SK-N-MC (cell line): Measurements from ENCODE around the gene BHLHE23.

Experiments used
- DNase-seq: peaks from one replicate; pipeline ENCODE4 v3.0.0-alpha.2; 2011; ENCODE audit warnings: low read depth, low spot score
- H3K27ac ChIP-seq: fragments of 200-600 bp; sonication (generic); 2 replicates; pipeline ENCODE4 v1.5.1; 2016; ENCODE audit warnings: mixed run types
- H3K36me3 ChIP-seq: fragments of 200-600 bp; sonication (generic); 2 replicates; pipeline ENCODE4 v1.6.1; 2017; ENCODE audit warnings: antibody characterized with exemption, low read length, mixed read lengths; ENCODE audit not compliant: insufficient read depth
- H3K4me3 ChIP-seq: fragments of 200-600 bp; sonication (generic); 2 replicates; pipeline ENCODE4 v1.5.1; 2016
- H3K9ac ChIP-seq: fragments of 200-600 bp; sonication (generic); 2 replicates; pipeline ENCODE4 v1.8.0; 2017; ENCODE audit warnings: mixed run types, mixed read lengths; ENCODE audit not compliant: insufficient read length
- H3K9me3 ChIP-seq: fragments of 200-600 bp; sonication (generic); 2 replicates; pipeline ENCODE4 v1.6.1; 2017; ENCODE audit warnings: low read depth, mild to moderate bottlenecking, antibody characterized with exemption, low read length, moderate library complexity, mixed read lengths
- EZH2 ChIP-seq: fragments of 200-600 bp; sonication (generic); IDR thresholded peaks from one replicate; pipeline ENCODE4 v1.6.1; 2017; ENCODE audit warnings: antibody characterized with exemption
- FOXP2 ChIP-seq: optimal IDR thresholded peaks from 2 replicates; pipeline ENCODE3; 2011; ENCODE audit warnings: mild to moderate bottlenecking, moderate library complexity; ENCODE audit not compliant: insufficient read depth; ENCODE audit errors: extremely low read length, control extremely low read depth
- POLR2AphosphoS5 ChIP-seq: IDR thresholded peaks from 2 replicates; pipeline ENCODE4 v1.6.1; 2012; ENCODE audit warnings: mild to moderate bottlenecking, low read depth, low read length, borderline replicate concordance

The BHLHE23 gene

DNA sequence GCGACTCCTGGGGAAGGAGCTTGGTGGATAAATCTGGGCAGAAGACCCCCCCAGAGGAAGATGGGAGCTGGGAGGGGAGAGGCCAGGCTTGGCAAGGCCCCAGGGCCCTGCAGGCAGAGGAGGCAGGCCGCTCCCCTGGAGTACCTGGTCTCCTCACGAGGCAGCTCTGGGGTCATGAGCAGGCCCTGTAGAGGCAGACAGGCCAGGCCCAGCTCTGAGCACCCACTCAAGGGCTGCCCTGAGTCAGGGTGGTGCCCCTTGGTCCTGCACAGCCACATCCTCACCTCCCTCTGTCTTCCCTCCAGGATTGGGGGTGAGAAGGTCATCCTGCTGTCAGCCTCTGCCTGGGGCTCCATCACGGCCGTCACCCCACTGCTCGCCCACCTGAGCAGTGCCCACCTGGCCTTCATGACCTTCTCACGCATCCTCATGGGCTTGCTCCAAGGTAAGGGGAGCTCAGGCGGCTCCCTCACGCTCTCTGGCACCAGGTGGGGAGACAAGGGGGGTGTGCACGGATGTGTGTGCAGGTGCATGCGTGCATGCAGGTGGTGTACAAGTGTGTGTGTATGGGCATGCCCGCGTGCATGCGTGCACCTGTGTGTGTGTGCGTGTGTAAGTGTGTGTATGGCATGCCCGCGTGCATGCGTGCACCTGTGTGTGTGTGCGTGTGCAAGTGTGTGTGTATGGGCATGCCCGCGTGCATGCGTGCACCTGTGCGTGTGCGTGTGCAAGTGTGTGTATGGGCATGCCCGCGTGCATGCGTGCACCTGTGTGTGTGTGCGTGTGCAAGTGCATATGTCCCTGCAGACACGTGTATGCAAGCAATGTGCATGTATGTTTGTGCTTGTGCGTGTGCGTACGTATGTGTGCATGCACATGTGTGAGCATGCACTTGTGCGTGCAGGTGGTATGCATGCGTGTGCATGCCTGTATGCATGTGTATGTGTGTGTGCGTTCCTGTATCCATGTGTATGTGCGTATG, 49.3 kb downstream of the BHLHE23 start:
- no peak for DNase-seq

DNA sequence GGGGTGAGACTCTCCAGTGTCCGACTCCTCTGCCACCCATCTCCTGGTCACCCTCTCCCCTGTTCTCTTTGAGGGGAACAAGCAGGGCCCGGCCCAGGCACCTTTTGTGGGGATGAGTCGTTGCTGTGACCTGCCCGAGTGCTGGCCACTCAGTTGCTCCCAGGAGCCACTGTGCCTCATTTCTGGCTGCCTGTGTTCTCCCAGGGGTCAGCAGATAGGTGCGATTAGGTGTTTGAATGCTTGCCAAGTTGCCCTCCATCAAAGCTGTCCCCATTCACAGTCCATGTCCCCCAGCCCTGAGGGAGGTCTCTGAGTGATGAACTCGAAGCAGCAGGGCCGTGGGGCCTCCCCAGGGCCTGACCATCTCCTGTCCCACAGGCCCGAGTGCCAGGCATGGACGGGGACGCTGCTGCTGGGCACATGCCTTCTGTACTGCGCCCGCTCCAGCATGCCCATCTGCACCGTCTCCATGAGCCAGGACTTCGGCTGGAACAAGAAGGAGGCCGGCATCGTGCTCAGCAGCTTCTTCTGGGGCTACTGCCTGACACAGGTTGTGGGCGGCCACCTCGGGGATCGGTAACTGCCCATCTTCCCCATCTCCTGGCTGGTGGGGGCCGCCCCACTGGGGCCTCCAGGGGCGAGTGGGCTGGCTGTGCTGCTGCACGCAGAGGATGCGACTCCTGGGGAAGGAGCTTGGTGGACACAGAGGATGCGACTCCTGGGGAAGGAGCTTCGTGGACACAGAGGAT, 50.2 kb downstream of the BHLHE23 start:
- no peaks in the 10 kb centered on the region for H3K9me3 ChIP-seq
- no peak for TF ChIP-seq FOXP2
- TF ChIP-seq EZH2 = no peak
- no peak for TF ChIP-seq POLR2AphosphoS5
- DNase-seq = no peak
- no peak overlapping the region for H3K9ac ChIP-seq
- no peak overlapping the region for H3K4me3 ChIP-seq
- H3K27ac ChIP-seq = no peak overlapping the region
- no peaks in the 10 kb centered on the region for H3K36me3 ChIP-seq

More for the DNA sequence above, 49.3 kb downstream of the BHLHE23 start:
- TF ChIP-seq POLR2AphosphoS5 = no peak
- TF ChIP-seq EZH2 = no peak
- no peak for TF ChIP-seq FOXP2
- Histone ChIP-seq H3K27ac (no peak overlapping the region), H3K36me3 (no peaks in the 10 kb centered on the region), H3K4me3 (no peak overlapping the region), H3K9ac (no peak overlapping the region), H3K9me3 (no peaks in the 10 kb centered on the region)
